Mesothelial cell of epicardium (in vitro differentiated cells): ENCODE measurements around the gene URGCP. TPM values are rescaled to one million over a fixed set of nuclear protein-coding genes. Genes with fewer than 3 reads are reported as not detected.

Source experiments
- DNase-seq, 2 experiments: peaks; one replicate each; pipeline ENCODE4 v3.0.0; 2021; ENCODE audit warnings: low spot score in 2 of 2; ENCODE audit not compliant: unreplicated experiment in 2 of 2
- H3K27ac Mint-ChIP-seq: 2 replicates; pipeline ENCODE4 v1.8.0; 2021; ENCODE audit warnings: mixed read lengths
- H3K27me3 Mint-ChIP-seq: 2 replicates; pipeline ENCODE4 v1.8.0; 2021; ENCODE audit warnings: low read depth, mixed read lengths
- H3K36me3 Mint-ChIP-seq: 2 replicates; pipeline ENCODE4 v1.8.0; 2021; ENCODE audit warnings: mixed read lengths
- H3K4me1 Mint-ChIP-seq: 2 replicates; pipeline ENCODE4 v1.8.0; 2021; ENCODE audit warnings: mixed read lengths
- H3K4me3 Mint-ChIP-seq: 2 replicates; pipeline ENCODE4 v1.8.0; 2021; ENCODE audit warnings: mild to moderate bottlenecking, moderate library complexity, mixed read lengths
- H3K9me3 Mint-ChIP-seq: 2 replicates; pipeline ENCODE4 v1.8.0; 2021; ENCODE audit warnings: mixed read lengths
- CTCF ChIP-seq: fragments of 200-600 bp; sonication (generic); IDR thresholded peaks from one replicate; pipeline ENCODE4 v1.5.0; 2021; ENCODE audit warnings: antibody characterized with exemption; ENCODE audit not compliant: unreplicated experiment
- total RNA-seq: library from RNA; stranded (reverse); gene quantifications from 3 replicates; pipeline ENCODE4 v1.2.1, GENCODE V29; 2021

URGCP gene
- total RNA-seq, 1 donor from 2014 or later: 36.8 TPM

DNA sequence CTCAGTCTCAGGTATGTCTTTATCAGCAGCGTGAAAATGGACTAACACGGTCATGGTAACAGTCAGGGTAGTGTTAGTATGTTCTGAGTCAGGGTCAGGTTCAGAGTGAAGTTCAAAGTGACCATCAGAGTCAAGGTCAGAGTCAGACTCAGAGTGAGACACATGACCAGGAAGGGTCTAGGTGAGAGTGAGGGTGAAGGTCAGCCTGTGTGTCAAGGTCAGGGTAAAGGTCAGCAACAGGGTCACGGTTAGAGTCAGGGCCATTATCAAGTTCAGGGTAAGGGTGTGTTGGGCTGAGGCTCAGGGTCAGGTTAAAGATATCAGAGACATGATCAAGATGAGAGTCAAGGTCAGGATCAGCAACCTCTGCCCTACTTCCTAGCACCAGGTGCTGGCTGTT, 41.1 kb downstream of the URGCP start:
- Mint-ChIP-seq H3K27ac (no peak overlapping the region), H3K27me3 (peaks cover 9% of the 10 kb centered on the region), H3K9me3 (no peaks in the 10 kb centered on the region), H3K4me3 (no peak overlapping the region), H3K36me3 (peaks cover 15% of the 10 kb centered on the region), H3K4me1 (peaks cover 19% of the 10 kb centered on the region)
- no peak for DNase-seq
- TF ChIP-seq CTCF: no peak

DNA sequence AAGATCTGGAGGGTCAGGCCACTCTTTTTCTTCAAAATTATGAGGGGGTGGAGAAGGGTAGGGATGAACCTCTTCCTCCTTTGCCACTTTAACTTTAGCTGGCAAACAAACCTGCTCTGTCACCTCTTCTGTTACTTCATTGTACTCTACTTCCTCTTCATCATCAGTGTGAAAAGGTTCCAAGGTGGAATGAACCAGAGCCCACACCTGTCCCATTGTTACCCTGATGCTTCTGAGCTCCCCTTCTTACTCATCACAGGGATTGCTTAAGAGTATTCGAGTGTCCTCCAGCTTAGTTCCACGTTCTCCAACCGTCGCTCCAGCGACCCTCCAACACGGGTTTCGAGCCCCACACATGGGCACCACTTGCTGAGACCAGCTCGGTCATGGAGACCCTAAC, 42.3 kb downstream of the URGCP start:
- Mint-ChIP-seq H3K9me3 (peaks cover 3% of the 10 kb centered on the region), H3K4me1 (peaks cover 11% of the 10 kb centered on the region), H3K36me3 (peaks cover 15% of the 10 kb centered on the region), H3K27me3 (peaks cover 9% of the 10 kb centered on the region), H3K4me3 (no peak overlapping the region), H3K27ac (no peak overlapping the region)
- no peak for TF ChIP-seq CTCF
- DNase-seq: no peak

DNA sequence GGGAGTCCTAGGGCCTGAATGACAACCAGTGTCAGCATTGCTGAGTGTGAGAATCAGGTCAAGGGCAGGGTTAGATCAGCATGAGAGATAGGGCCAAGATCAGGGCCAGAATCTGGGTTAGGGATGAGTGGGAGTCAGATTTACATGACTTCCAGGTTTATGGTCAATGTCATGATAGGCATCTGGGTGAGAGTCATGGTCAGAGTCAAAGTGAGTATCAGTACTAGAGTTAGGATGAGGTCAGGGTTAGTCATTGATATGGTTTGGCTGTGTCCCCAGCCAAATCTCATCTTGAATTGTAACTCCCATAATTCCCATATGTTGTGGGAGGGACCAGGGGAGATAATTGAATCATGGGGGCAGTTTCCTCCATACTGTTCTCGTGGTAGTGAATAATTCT, 49.4 kb downstream of the URGCP start:
- no peak overlapping the region for H3K27ac Mint-ChIP-seq
- no peak for DNase-seq
- no peak for TF ChIP-seq CTCF
- H3K4me3 Mint-ChIP-seq: no peak overlapping the region
- H3K27me3 Mint-ChIP-seq: peaks cover 1% of the 10 kb centered on the region
- H3K36me3 Mint-ChIP-seq: no peaks in the 10 kb centered on the region
- peaks cover 3% of the 10 kb centered on the region for H3K9me3 Mint-ChIP-seq
- H3K4me1 Mint-ChIP-seq: no peaks in the 10 kb centered on the region

- H3K9me3 Mint-ChIP-seq: peaks cover 3% of the 10 kb centered on the region
- H3K36me3 Mint-ChIP-seq: no peaks in the 10 kb centered on the region
- H3K27me3 Mint-ChIP-seq: peaks cover 1% of the 10 kb centered on the region
- H3K4me3 Mint-ChIP-seq: no peak overlapping the region
- no peak for DNase-seq
- H3K27ac Mint-ChIP-seq: no peak overlapping the region
- TF ChIP-seq CTCF: no peak
- H3K4me1 Mint-ChIP-seq: no peaks in the 10 kb centered on the region
Observed at GRCh38 chr7:43856316-43856715, 50.1 kb downstream of the URGCP start.

- no peak overlapping the region for H3K27ac Mint-ChIP-seq
- no peaks in the 10 kb centered on the region for H3K4me1 Mint-ChIP-seq
- H3K9me3 Mint-ChIP-seq: peaks cover 6% of the 10 kb centered on the region
- no peaks in the 10 kb centered on the region for H3K36me3 Mint-ChIP-seq
- TF ChIP-seq CTCF: no peak
- H3K4me3 Mint-ChIP-seq: no peak overlapping the region
- H3K27me3 Mint-ChIP-seq: no peaks in the 10 kb centered on the region
- DNase-seq: no peak
Observed at GRCh38 chr7:43855176-43855575, 51.2 kb downstream of the URGCP start.

- Mint-ChIP-seq H3K27me3 (peaks cover 4% of the 10 kb centered on the region), H3K4me3 (no peak overlapping the region), H3K36me3 (no peaks in the 10 kb centered on the region), H3K4me1 (no peaks in the 10 kb centered on the region), H3K9me3 (peaks cover 3% of the 10 kb centered on the region), H3K27ac (no peak overlapping the region)
- no peak for DNase-seq
- TF ChIP-seq CTCF: no peak
Observed at GRCh38 chr7:43851805-43852204, 54.6 kb downstream of the URGCP start.
